Thymus (tissue), 11 donors: ENCODE data around the gene UXT. TPM values are rescaled to one million over a fixed set of nuclear protein-coding genes. Genes with fewer than 3 reads are reported as not detected.
"Not testable (repeated sequence)": the region's sequence is repeated elsewhere in the genome, so short reads cannot be mapped to it uniquely, and the experiment has no call there.

Source experiments
- DNase-seq, 9 donors: peaks; one replicate each; pipeline ENCODE4 v3.0.0-alpha.2; 2013; ENCODE audit warnings: low spot score in 9 of 9, low read depth in 6 of 9, missing footprints in 1 of 9
- H3K27ac ChIP-seq, 2 donors: one replicate each; pipeline ENCODE4 v1.5.1; 2013; ENCODE audit warnings: control low read depth in 1 of 2, low read depth in 1 of 2, low read length in 1 of 2, mild to moderate bottlenecking in 1 of 2, moderate library complexity in 1 of 2
- H3K27me3 ChIP-seq, 2 donors: one replicate each; pipeline ENCODE4 v1.5.1; 2013; ENCODE audit warnings: low read length in 1 of 2; ENCODE audit not compliant: control insufficient read depth in 2 of 2, insufficient read depth in 1 of 2
- H3K36me3 ChIP-seq, 2 donors: one replicate each; pipeline ENCODE4 v1.5.1; 2013; ENCODE audit warnings: low read length in 1 of 2, mild to moderate bottlenecking in 1 of 2, moderate library complexity in 1 of 2; ENCODE audit not compliant: control insufficient read depth in 2 of 2, insufficient read depth in 2 of 2
- H3K4me1 ChIP-seq, 2 donors: one replicate each; pipeline ENCODE4 v1.5.1; 2013; ENCODE audit warnings: low read length in 2 of 2; ENCODE audit not compliant: control insufficient read depth in 2 of 2, insufficient read depth in 2 of 2
- H3K4me3 ChIP-seq, 2 donors: one replicate each; pipeline ENCODE4 v1.5.1; 2013; ENCODE audit warnings: low read length in 2 of 2, control low read depth in 1 of 2, mild to moderate bottlenecking in 1 of 2
- H3K9me3 ChIP-seq, 2 donors: one replicate each; pipeline ENCODE4 v1.5.1; 2013; ENCODE audit warnings: low read length in 1 of 2, mild to moderate bottlenecking in 1 of 2; ENCODE audit not compliant: control insufficient read depth in 2 of 2, insufficient read depth in 1 of 2
- WGBS: extraction: QIAGEN DNeasy Blood & Tissue Kit; methylation state at CpG from one replicate; pipeline ENCODE4 v1.1.7; 2013; 5-methylcytosine and 5-hydroxymethylcytosine counted together
- polyA plus RNA-seq: library from polyadenylated mRNA; stranded (reverse); fragments of 200-250 nt; gene quantifications from one replicate; pipeline ENCODE4 v1.2.3, GENCODE V29; 2013
- total RNA-seq: library from RNA; stranded (reverse); fragments of 120-200 nt; gene quantifications from one replicate; pipeline ENCODE4 v1.2.4, GENCODE V29; 2013
- donor health status: healthy.

Gene UXT
- total and polyA plus RNA-seq, 2 donors = 199 to 242 TPM

DNA sequence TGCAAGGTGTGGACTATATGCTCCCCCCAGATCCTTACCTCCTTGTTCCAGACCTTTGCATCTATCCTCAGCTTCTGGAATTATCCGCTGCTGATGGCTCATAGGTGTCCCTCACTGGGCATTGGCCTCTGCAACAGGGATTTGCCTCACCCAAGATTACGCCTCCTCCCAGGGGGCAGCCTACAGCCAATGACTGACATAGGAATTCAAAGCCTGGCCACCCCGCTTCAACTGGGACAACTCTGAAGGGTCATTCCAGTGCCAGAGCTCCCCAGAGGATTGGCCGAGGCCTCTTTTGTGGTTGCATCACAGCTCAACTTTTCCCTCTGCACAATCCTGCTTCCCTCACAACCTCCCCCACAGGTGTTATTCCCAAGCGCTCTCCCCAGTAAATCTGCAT, 44.4 kb downstream of the UXT start:
- Histone ChIP-seq H3K27me3 (peaks cover 4 to 22% of the 10 kb centered on the region in 2 donors), H3K4me1 (no peaks in the 10 kb centered on the region), H3K9me3 (no peaks in the 10 kb centered on the region), H3K36me3 (no peaks in the 10 kb centered on the region), H3K4me3 (no peak overlapping the region), H3K27ac (no peak overlapping the region)
- WGBS = 78% methylated on average over 5 of the region's 5 CpGs
- DNase-seq = no peak

- peaks cover 0 to 7% of the 10 kb centered on the region in 2 donors for H3K27me3 ChIP-seq
- H3K4me1 ChIP-seq = no peaks in the 10 kb centered on the region
- no peaks in the 10 kb centered on the region for H3K36me3 ChIP-seq
- WGBS = 96% methylated on average over 7 of the region's 8 CpGs
- DNase-seq = no peak
- no peak overlapping the region for H3K4me3 ChIP-seq
- H3K27ac ChIP-seq = no peak overlapping the region
- no peaks in the 10 kb centered on the region for H3K9me3 ChIP-seq
These were observed 45.9 kb downstream of the UXT start for GRCh38 chrX:47613082-47613481.

- Histone ChIP-seq H3K36me3 (no peaks in the 10 kb centered on the region), H3K27ac (no peak overlapping the region), H3K4me1 (no peaks in the 10 kb centered on the region), H3K4me3 (no peak overlapping the region), H3K9me3 (no peaks in the 10 kb centered on the region), H3K27me3 (peaks cover 0 to 2% of the 10 kb centered on the region in 2 donors)
- no peak for DNase-seq
These were observed 46.6 kb downstream of the UXT start for GRCh38 chrX:47612418-47612817.

DNA sequence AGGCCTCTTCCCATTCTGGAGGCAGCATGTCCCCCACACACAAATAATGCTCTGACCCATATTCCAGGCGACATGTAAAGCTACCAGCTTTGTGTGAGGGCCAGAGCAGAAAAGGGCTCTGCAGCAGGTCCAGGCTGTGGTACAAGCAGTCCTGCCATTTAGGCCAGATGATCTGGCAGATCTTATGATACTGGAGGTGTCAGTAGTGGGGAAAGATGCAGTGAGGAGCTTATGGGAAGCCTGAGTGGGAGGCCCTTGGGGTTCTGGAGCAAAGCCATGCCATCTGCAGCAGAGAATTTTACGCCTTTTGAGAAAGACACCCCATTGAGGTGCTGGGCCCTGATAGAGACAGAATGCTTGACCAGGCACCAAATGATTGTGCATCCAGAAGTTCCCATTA, 47.1 kb downstream of the UXT start:
- Histone ChIP-seq H3K4me1 (no peaks in the 10 kb centered on the region), H3K36me3 (no peaks in the 10 kb centered on the region), H3K9me3 (no peaks in the 10 kb centered on the region), H3K4me3 (no peak overlapping the region), H3K27ac (no peak overlapping the region), H3K27me3 (peaks cover 0 to 2% of the 10 kb centered on the region in 2 donors)
- DNase-seq = no peak
- WGBS = 94% methylated on average over 2 of the region's 2 CpGs

GRCh38 chrX:47611489-47611888, 47.5 kb downstream of the UXT start:
- Histone ChIP-seq H3K4me1 (no peaks in the 10 kb centered on the region), H3K9me3 (no peaks in the 10 kb centered on the region), H3K27me3 (no peaks in the 10 kb centered on the region), H3K27ac (no peak overlapping the region), H3K36me3 (no peaks in the 10 kb centered on the region), H3K4me3 (no peak overlapping the region)
- DNase-seq = no peak
- 90% methylated on average over 2 of the region's 2 CpGs for WGBS

DNA sequence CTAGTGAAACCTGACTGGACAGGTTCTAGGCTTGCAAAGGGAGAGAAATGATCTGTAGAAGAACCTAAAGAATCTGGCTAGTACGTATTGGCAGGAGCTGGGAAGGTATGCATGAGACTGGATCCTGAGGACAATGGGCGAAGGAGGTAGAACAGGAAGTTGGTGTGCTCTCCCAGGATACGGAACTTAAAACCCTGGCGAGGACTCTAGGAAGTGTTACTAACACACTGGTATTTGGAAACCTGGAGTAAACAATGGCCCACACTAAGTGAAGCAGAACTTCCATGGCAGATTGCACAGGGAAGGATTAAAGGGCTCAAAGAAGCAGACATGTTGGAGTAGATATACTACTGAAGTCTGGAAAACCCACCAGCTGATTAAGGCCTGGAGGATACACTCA, 48.5 kb downstream of the UXT start:
- Histone ChIP-seq H3K4me1 (no peaks in the 10 kb centered on the region), H3K9me3 (no peaks in the 10 kb centered on the region), H3K27me3 (no peaks in the 10 kb centered on the region), H3K4me3 (no peak overlapping the region), H3K27ac (no peak overlapping the region), H3K36me3 (no peaks in the 10 kb centered on the region)
- no peak for DNase-seq
- WGBS = 95% methylated on average over 4 of the region's 4 CpGs

- Histone ChIP-seq H3K27ac (no peak overlapping the region), H3K27me3 (no peaks in the 10 kb centered on the region), H3K9me3 (no peaks in the 10 kb centered on the region), H3K36me3 (no peaks in the 10 kb centered on the region), H3K4me3 (no peak overlapping the region), H3K4me1 (no peaks in the 10 kb centered on the region)
- WGBS = 43% methylated on average over 9 of the region's 9 CpGs
- no peak for DNase-seq
These were observed 50.7 kb downstream of the UXT start for GRCh38 chrX:47608130-47608810.

- Histone ChIP-seq H3K4me1 (no peaks in the 10 kb centered on the region), H3K4me3 (no peak overlapping the region), H3K27ac (no peak overlapping the region), H3K9me3 (no peaks in the 10 kb centered on the region), H3K27me3 (no peaks in the 10 kb centered on the region), H3K36me3 (no peaks in the 10 kb centered on the region)
- no peak for DNase-seq
These were observed 51.9 kb downstream of the UXT start for GRCh38 chrX:47607091-47607490.

DNA sequence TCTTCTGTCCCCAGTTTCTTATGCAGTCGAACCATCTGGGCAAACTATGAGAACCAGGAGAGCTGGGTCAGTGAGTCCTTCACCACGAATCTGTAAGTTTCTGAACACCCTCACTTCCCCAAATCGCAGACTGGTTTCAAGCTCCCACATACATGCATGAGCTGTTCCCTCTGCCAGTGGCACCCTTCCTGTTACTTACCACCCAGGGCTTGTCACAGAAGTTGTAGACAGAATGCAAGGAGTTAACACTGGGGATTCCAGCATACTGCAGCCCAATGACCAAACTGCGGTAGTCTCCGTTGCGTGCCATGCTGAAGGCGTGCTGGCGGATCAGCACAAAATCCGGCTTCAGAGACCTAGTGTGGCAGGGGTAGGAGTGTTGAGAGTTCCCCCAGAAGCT, 54.0 kb downstream of the UXT start:
- H3K36me3 ChIP-seq = no peaks in the 10 kb centered on the region
- H3K4me1 ChIP-seq = no peaks in the 10 kb centered on the region
- no peak overlapping the region for H3K4me3 ChIP-seq
- H3K9me3 ChIP-seq = no peaks in the 10 kb centered on the region
- no peak for DNase-seq
- no peak overlapping the region for H3K27ac ChIP-seq
- no peaks in the 10 kb centered on the region for H3K27me3 ChIP-seq
- 77% methylated on average over 9 of the region's 9 CpGs for WGBS

- not testable (repeated sequence) for H3K36me3 ChIP-seq, DNase-seq, H3K4me1 ChIP-seq, H3K4me3 ChIP-seq, H3K9me3 ChIP-seq, H3K27ac ChIP-seq, H3K27me3 ChIP-seq
- WGBS = 98% methylated on average over 4 of the region's 4 CpGs
These were observed 55.9 kb downstream of the UXT start for GRCh38 chrX:47603125-47603524.
